ENCODE results near the gene MXD4.

Gene MXD4

DNA sequence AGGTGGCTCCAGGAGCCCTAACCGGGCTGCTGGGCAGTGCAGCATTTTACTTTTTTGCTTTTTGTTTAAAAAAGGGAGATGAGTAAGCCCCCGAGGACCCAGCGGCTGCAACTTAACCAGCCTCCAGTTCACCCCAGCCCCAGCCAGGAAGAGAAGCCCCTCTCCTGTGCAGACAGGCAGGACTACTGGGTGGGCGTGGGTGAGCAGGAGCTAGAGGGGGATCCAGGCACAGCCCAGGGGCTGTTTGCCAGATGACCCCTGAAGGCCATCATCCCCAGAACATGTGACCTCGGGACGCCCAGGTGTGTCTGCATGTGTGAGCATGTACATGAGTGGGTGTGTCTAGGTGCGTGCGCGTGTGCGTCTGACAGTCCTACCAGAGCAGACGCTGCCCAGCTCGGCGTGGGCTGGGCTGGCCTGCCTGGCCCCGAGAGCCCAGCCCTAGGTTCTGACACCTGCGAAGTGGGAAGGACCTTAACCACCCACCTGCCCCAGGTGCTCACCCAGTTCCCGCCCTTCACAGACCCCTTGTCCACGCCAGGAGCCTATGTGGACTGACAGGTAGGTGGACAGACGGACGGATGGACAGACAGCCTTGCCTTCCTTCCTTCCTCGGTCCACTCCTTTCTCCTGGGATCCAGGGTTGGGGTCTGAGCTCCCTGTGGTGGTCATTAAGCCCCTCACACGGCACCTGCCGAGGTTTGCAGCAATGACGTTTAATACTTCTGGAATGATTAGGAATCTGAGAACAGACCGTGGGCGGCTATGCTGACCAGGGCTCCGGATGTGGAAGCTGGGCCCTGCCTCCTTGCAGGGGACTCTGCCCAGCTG, 12.2 kb downstream of the MXD4 start:
- no peak overlapping the region for H3K4me3 ChIP-seq (ENCODE audit: low read depth, low read length)
- TF ChIP-seq CTCF (IDR thresholded peaks at IDR 0.05; ENCODE audit: insufficient read depth, low read depth, low read length, missing control alignments), result no peak
- DNase-seq (ENCODE audit: low read depth), result peak; percentile 0

GRCh38 chr4:2248821-2249261, 13.1 kb downstream of the MXD4 start:
- DNase-seq (ENCODE audit: low read depth), result peak; percentile 0
- H3K4me3 ChIP-seq (ENCODE audit: low read depth, low read length), result no peak overlapping the region
- TF ChIP-seq CTCF (IDR thresholded peaks at IDR 0.05; ENCODE audit: insufficient read depth, low read depth, low read length, missing control alignments), result no peak

DNA sequence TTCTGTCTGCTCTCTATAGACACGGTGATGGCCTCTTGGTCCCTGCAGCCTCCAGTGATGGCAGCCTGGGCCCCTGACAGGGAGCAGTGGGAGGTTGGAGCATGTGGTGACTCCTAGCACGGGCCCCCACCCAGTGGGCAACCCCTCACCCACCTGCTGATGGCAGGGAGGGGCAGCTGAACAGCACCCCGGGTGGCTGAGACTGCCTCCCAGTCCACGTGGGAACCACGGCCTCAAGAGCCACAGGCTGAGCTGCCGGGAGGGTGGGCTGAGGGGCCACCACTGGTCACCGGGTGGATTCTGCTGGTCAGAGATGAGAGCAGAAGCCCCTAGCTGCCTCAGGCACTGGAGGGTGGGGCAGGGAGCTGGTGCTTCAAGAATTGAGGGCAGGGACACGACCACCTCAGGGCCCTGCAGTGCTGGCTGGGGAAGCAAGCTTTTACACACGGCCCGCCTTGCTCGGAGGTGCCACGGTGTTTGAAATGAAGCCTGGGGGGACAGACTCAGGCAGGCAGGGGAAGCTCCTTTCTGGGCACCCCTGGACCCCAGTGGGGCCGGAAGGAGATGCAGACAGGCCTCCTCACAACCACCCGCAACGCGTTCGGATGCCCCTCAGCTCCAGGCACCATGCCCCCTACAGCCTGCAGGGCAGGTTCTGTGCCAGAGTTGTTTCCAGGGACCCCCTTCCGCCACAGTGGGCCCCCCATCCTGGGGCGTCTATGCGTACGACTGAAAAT, 13.7 kb downstream of the MXD4 start:
- peak; percentile 1 for DNase-seq (ENCODE audit: low read depth)
- TF ChIP-seq CTCF (IDR thresholded peaks at IDR 0.05; ENCODE audit: insufficient read depth, low read depth, low read length, missing control alignments), result no peak

GRCh38 chr4:2247128-2248043, 14.5 kb downstream of the MXD4 start:
- H3K4me3 ChIP-seq (ENCODE audit: low read depth, low read length), result no peak overlapping the region
- peak; percentile 1 for DNase-seq (ENCODE audit: low read depth)
- no peak for TF ChIP-seq CTCF (IDR thresholded peaks at IDR 0.05; ENCODE audit: insufficient read depth, low read depth, low read length, missing control alignments)

More for the DNA sequence above, 13.7 kb downstream of the MXD4 start:
- H3K4me3 ChIP-seq (ENCODE audit: low read depth, low read length), result no peak overlapping the region

- DNase-seq (ENCODE audit: low read depth), result peak; percentile 0
- H3K4me3 ChIP-seq (ENCODE audit: low read depth, low read length), result no peak overlapping the region
- no peak for TF ChIP-seq CTCF (IDR thresholded peaks at IDR 0.05; ENCODE audit: insufficient read depth, low read depth, low read length, missing control alignments)
Observed at GRCh38 chr4:2246384-2247127, 15.4 kb downstream of the MXD4 start.

DNA sequence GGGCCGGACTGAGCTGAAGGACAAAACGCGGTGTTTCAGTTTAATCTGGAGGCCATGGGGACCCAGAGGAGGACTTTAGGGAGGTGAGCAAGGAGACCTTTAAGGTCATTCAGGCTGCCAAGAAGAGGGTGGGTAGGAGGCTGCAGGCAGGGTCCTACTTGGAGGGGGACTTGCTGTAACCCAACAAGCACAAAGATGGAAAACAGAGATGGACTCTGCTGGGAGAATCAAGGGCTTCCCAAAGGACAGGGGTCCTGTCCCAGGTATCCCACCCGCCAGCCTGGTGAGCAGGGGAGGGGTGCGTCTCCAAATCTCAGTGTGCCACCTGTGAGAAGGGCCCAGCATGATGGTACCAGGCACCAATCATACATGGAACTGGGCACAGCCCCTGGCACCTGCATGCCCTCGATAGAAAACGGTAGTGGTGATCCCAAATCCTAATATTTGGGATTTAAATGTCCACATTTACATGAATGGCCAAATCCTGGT, 16.1 kb downstream of the MXD4 start:
- TF ChIP-seq CTCF (IDR thresholded peaks at IDR 0.05; ENCODE audit: insufficient read depth, low read depth, low read length, missing control alignments), result no peak
- DNase-seq (ENCODE audit: low read depth), result peak; percentile 0
- H3K4me3 ChIP-seq (ENCODE audit: low read depth, low read length), result no peak overlapping the region

All from GM12865 (cell line).